GM12875 (cell line): ENCODE results near the gene DENND1A.

Source experiments
- H3K4me3 ChIP-seq: one replicate; pipeline ENCODE4 v1.5.1; 2011; ENCODE audit warnings: low read depth, low read length, control low read depth
- CTCF ChIP-seq: IDR thresholded peaks from 2 replicates; pipeline ENCODE4 v1.5.1; 2011; ENCODE audit warnings: low read depth, mild to moderate bottlenecking, control low read depth, inconsistent platforms, low read length, moderate library complexity, borderline replicate concordance; ENCODE audit not compliant: insufficient read depth

DENND1A gene

DNA sequence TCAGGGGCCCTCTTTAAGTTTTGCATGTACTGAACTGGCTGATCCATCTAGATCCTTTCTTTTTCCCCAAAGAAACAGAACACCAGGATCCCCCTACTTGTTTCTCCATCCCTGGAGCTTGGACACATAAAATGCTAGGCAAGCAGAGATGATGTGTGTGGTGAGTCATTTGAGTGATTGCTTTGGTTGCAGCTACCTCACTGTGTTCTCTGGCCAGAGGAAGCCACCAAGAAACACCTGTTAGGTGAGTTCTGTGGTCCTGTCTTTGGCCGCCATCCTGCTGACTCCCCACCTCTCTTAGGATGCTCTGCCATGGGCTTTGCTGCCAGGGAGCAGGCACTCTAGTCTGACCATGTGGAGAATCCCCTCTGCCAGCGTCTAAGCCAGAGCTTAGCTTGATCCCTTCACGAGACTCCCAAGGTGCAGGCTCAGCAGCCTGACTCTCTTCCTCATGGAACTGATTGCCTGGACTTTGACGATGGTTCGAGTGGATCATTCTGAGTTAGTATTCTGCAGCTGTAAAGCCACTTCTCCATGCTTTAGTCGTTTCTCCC lies 27.3 kb upstream of the DENND1A start:
- TF ChIP-seq CTCF, result no peak
- no peak overlapping the region for H3K4me3 ChIP-seq

GRCh38 chr9:123955637-123956036 lies 25.7 kb upstream of the DENND1A start:
- no peak for TF ChIP-seq CTCF
- no peak overlapping the region for H3K4me3 ChIP-seq

DNA sequence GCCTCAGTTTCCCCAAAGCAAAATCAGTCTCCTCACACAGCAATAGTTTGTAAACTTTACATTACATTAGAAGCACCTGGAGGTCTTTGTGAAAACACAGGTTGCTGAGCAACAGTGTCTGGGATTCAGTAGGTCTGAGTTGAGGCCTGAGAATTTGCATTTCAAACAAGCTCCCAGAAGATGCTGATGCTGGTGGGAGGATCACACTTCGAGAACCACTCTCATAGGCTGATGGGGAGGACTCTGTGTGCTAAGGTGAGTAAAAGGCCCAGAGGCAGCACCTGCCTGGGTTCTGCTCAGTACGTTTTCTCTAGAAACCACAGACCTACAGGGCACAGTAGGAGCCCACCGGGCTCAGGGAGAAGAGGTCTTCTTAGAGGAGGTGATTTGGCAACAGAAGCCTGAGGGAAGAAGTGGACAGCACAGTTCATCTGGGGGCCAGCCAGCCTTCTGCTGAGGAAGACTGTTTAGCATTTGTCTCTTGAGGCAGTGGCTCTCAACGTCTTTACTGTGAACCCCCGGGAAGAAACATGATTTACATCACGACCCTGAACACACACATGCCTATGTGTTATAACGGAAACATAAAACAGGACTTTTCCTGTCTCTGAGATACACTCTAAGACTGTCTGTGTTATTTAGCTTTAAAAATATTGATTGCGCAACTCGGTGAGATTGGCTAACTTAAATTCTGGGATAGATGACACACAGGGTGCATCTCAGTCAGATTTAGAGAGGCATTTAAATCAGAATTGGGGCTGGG lies 24.8 kb upstream of the DENND1A start:
- TF ChIP-seq CTCF, result no peak
- no peak overlapping the region for H3K4me3 ChIP-seq

- H3K4me3 ChIP-seq, result no peak overlapping the region
- TF ChIP-seq CTCF, result no peak
Measured at GRCh38 chr9:123952641-123953495, 22.9 kb upstream of the DENND1A start.

- H3K4me3 ChIP-seq, result no peak overlapping the region
- no peak for TF ChIP-seq CTCF
Measured at GRCh38 chr9:123948286-123948685, 18.4 kb upstream of the DENND1A start.

GRCh38 chr9:123947326-123947725 lies 17.4 kb upstream of the DENND1A start:
- no peak for TF ChIP-seq CTCF
- H3K4me3 ChIP-seq, result no peak overlapping the region
